ENCODE results near the gene HAO2.

Gene HAO2

GRCh38 chr1:119429687-119430086 is 61.1 kb downstream of the HAO2 start:
- peaks cover 42% of the 10 kb centered on the region for H3K27me3 Mint-ChIP-seq
- H3K36me3 Mint-ChIP-seq: no peaks in the 10 kb centered on the region
- H3K9me3 Mint-ChIP-seq: no peaks in the 10 kb centered on the region
- H3K4me1 Mint-ChIP-seq: no peaks in the 10 kb centered on the region
- H3K4me3 Mint-ChIP-seq: no peak overlapping the region
- no peak for ATAC-seq
- H3K27ac Mint-ChIP-seq: no peak overlapping the region

GRCh38 chr1:119430486-119430885 is 61.9 kb downstream of the HAO2 start:
- H3K27me3 Mint-ChIP-seq: peaks cover 42% of the 10 kb centered on the region
- H3K4me3 Mint-ChIP-seq: no peak overlapping the region
- no peak overlapping the region for H3K27ac Mint-ChIP-seq
- H3K36me3 Mint-ChIP-seq: no peaks in the 10 kb centered on the region
- H3K4me1 Mint-ChIP-seq: no peaks in the 10 kb centered on the region
- ATAC-seq: no peak
- no peaks in the 10 kb centered on the region for H3K9me3 Mint-ChIP-seq

- no peaks in the 10 kb centered on the region for H3K9me3 Mint-ChIP-seq
- peaks cover 42% of the 10 kb centered on the region for H3K27me3 Mint-ChIP-seq
- no peaks in the 10 kb centered on the region for H3K4me1 Mint-ChIP-seq
- no peak overlapping the region for H3K27ac Mint-ChIP-seq
- no peak for ATAC-seq
- H3K36me3 Mint-ChIP-seq: no peaks in the 10 kb centered on the region
- no peak overlapping the region for H3K4me3 Mint-ChIP-seq
Observed at GRCh38 chr1:119431836-119432235, 63.3 kb downstream of the HAO2 start.

GRCh38 chr1:119435052-119435451 is 66.5 kb downstream of the HAO2 start:
- Mint-ChIP-seq H3K9me3 (no peaks in the 10 kb centered on the region), H3K27me3 (peaks cover 33% of the 10 kb centered on the region), H3K4me3 (no peak overlapping the region), H3K27ac (no peak overlapping the region), H3K4me1 (no peaks in the 10 kb centered on the region), H3K36me3 (no peaks in the 10 kb centered on the region)
- ATAC-seq: no peak

GRCh38 chr1:119438761-119439160 is 70.2 kb downstream of the HAO2 start:
- Mint-ChIP-seq H3K36me3 (no peaks in the 10 kb centered on the region), H3K27ac (no peak overlapping the region), H3K4me3 (no peak overlapping the region), H3K27me3 (peaks cover 17% of the 10 kb centered on the region), H3K4me1 (no peaks in the 10 kb centered on the region), H3K9me3 (no peaks in the 10 kb centered on the region)
- no peak for ATAC-seq

GRCh38 chr1:119440721-119441307 is 72.2 kb downstream of the HAO2 start:
- ATAC-seq: no peak
- Mint-ChIP-seq H3K9me3 (no peaks in the 10 kb centered on the region), H3K4me1 (no peaks in the 10 kb centered on the region), H3K27me3 (peaks cover 28% of the 10 kb centered on the region), H3K36me3 (no peaks in the 10 kb centered on the region), H3K27ac (no peak overlapping the region), H3K4me3 (no peak overlapping the region)

- Mint-ChIP-seq H3K4me3 (no peak overlapping the region), H3K27ac (no peak overlapping the region), H3K27me3 (peaks cover 28% of the 10 kb centered on the region), H3K4me1 (no peaks in the 10 kb centered on the region), H3K36me3 (no peaks in the 10 kb centered on the region), H3K9me3 (no peaks in the 10 kb centered on the region)
- ATAC-seq: no peak
Observed at GRCh38 chr1:119442756-119443155, 74.2 kb downstream of the HAO2 start.
